SHP77 treated with DMSO at 0.1 percent for 48 hours (cell line): ENCODE results near the gene PUSL1.

Experiments
- DNase-seq: peaks from one replicate; lab custom pipeline; 2025; lab: John Stamatoyannopoulos, UW

The PUSL1 gene

GRCh38 chr1:1280782-1281481 is 27.5 kb upstream of the PUSL1 start:
- DNase-seq = no peak

GRCh38 chr1:1281533-1282321 is 26.7 kb upstream of the PUSL1 start:
- no peak for DNase-seq

GRCh38 chr1:1282998-1283397 is 25.4 kb upstream of the PUSL1 start:
- no peak for DNase-seq

- DNase-seq = no peak
Observed at GRCh38 chr1:1283821-1284220, 24.6 kb upstream of the PUSL1 start.

GRCh38 chr1:1284221-1285101 is 23.9 kb upstream of the PUSL1 start:
- DNase-seq = no peak

- no peak for DNase-seq
Observed at GRCh38 chr1:1285102-1285571, 23.3 kb upstream of the PUSL1 start.

GRCh38 chr1:1285611-1286311 is 22.6 kb upstream of the PUSL1 start:
- DNase-seq = no peak

- no peak for DNase-seq
Observed at GRCh38 chr1:1286313-1287261, 21.8 kb upstream of the PUSL1 start.

- DNase-seq = no peak
Observed at GRCh38 chr1:1287288-1288110, 20.9 kb upstream of the PUSL1 start.

GRCh38 chr1:1290238-1290731 is 18.1 kb upstream of the PUSL1 start:
- DNase-seq = no peak

- no peak for DNase-seq
Observed at GRCh38 chr1:1291023-1291528, 17.3 kb upstream of the PUSL1 start.

GRCh38 chr1:1291548-1292441 is 16.6 kb upstream of the PUSL1 start:
- peak; percentile 46 for DNase-seq

- no peak for DNase-seq
Observed at GRCh38 chr1:1292442-1292779, 16.0 kb upstream of the PUSL1 start.

GRCh38 chr1:1292851-1293250 is 15.5 kb upstream of the PUSL1 start:
- no peak for DNase-seq

- no peak for DNase-seq
Observed at GRCh38 chr1:1293263-1294249, 14.8 kb upstream of the PUSL1 start.

- no peak for DNase-seq
Observed at GRCh38 chr1:1294250-1294890, 14.0 kb upstream of the PUSL1 start.
